Measurements from ENCODE around the gene CBFA2T2.

Gene CBFA2T2

DNA sequence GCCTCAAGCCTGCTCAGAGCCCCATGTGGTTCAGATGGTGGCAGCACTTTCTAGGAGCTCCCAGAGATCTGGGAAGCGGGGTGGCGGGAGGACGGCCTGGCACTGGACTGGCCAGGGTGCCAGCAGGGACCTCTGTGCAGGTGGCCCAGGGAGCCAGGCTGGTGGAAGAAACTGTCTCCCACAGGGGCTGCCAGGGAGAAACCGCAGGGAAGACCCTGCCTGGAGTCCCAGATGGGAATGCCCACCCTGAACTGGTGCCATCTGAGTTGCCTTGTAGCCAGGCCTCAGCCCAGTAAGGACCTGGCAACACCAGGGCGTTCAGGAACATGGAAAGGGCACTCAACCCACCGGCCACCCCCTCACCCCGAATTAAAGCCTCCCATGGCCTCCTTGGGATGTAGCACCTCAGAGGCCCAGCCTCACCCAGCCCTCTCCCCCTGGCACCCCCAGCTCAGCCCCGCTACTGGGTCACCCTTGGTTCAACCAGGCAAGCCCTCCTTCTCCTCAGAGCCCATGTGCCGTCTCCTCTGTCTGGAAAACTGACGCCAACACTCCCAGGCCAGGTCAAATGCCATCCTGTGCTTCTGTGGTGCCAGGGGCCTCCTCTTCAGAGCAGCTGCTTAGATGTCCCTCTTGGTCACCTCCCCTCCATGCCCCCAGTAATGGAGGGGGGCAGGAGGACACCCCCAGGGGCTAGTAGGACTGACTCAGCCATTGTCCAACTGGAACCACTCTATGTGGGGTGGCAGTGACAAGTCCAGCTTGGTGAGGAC lies 166.3 kb downstream of the CBFA2T2 start:
- no peak for FAIRE-seq

- FAIRE-seq: no peak
These were observed 167.1 kb downstream of the CBFA2T2 start for GRCh38 chr20:33656783-33657703.

DNA sequence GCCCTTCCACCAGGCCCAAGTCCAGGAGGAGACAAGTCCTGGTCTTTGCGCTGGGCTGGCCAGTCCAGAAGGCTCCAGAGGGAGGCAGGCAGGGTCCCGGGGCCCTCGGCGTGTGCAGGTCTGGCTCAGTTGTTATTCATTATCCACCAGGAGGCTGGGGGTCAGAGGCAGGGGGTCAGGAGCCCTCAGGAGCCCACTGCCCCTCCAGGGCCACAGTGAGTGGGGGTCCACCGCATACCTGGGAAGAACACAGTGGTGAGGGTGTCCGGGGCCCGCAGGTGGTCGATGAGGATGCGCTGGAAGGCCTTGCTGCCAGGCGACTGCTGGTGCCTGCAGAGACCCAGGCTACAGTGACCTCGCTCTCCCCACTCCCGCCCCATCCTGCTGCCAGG lies 167.8 kb downstream of the CBFA2T2 start:
- FAIRE-seq: no peak

- no peak for FAIRE-seq
These were observed 168.6 kb downstream of the CBFA2T2 start for GRCh38 chr20:33658510-33658909.

GRCh38 chr20:33658929-33659328 lies 169.0 kb downstream of the CBFA2T2 start:
- no peak for FAIRE-seq

DNA sequence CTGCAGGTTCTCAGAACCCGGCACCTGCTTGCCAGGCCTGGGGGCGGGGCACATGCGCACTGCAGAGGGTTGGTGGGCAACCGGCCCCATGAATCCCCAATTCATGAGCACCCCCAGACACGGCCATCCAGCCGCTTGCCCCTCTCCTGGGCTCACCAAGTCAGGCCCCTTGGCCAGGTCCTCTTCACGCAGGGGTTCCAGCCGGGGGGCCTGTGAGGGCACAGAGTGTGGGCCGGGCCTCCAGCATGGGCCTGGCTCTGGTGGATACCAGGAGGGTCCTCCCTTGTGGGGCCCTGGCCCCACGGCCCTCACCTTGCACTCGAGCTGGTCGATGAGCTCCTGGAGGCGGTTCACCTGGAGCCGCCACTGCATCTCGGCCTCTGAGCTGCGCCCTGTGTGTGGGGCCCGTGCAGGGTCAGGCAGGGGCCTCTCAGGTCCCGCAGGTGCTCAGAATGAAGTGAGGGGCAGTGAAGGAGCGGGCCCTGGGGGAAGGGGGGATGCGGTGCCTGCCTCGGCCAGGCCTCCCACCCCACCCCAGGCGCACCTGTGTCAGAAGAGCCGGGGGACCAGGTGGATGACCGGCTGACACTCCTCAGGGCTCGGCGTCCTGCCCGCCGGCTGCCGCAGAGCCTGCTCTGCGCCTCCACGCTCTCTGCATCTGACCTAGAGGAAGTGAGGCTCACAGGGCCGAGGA lies 169.6 kb downstream of the CBFA2T2 start:
- no peak for FAIRE-seq

DNA sequence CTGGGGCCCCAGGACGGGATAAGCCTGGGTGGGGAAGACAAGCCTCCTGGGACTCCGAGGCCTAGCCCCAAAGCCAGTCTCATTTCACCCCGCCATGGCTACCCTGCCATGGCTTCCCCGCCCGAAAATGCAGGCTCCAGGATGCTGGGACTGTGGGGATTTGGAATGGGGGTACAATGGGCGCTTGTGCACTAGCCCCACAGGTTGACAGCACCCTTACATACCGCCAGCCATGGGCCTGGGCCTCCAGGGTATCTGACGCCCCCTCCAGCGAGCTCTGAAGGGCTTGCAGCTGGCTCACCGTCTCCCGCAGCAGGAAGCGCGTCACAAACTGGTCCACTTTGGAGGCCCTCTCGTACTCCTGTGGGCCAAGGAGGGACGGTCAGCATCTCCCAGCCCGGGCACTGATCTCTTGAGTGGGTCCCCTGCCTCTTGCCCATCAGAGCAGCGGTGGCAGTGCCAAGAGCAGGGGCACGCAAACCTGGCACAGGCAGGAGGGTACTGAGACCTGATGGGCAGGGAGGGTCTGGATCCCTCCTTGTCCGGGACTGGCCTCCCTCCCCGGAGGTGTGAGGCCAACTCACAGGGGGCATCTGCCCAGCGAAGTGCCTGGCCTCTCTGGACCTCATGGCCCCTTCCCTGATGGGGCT lies 170.3 kb downstream of the CBFA2T2 start:
- no peak for FAIRE-seq

- FAIRE-seq: no peak
These were observed 170.8 kb downstream of the CBFA2T2 start for GRCh38 chr20:33660685-33661058.

- FAIRE-seq: no peak
These were observed 172.3 kb downstream of the CBFA2T2 start, which contains the start of gene C20orf144 for GRCh38 chr20:33662172-33662571. Gene C20orf144, plus strand, starts transcription at chr20:33662327. Its CDS starts 19 bp downstream, at chr20:33662346.

- FAIRE-seq: no peak
These were observed 173.5 kb downstream of the CBFA2T2 start for GRCh38 chr20:33663161-33664084.

DNA sequence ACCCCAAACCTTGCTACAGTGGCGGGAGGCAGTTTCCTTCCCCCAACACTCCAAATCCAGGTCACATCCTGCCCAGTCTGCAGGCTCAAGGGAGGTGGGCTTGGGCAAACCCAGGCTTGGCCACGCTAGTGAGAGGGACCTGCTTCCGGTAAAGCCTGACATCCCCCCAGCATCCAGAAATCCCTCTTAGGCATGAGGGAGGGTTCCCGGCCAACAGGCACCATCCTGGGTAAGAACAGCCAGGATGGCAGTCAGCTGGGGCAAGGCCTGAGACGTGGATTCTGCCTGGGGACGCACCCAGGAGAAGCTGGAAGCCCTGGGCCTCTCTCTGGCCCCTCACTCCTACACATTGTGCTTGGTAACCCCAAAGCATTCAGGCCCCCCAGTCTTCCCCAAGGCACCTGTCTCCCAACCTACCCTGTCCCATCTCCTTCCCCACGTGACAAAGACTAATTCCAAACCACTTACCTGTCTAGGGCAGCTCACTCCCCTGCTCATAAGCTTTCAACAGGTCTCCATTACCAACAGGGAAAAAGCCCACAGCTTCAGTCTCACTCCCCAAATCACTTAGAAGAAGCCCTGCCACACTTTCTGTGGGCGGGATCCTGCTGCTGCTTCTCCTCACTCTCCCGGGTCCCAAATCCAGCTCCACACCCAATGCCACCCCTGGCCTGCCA lies 174.3 kb downstream of the CBFA2T2 start:
- no peak for FAIRE-seq

DNA sequence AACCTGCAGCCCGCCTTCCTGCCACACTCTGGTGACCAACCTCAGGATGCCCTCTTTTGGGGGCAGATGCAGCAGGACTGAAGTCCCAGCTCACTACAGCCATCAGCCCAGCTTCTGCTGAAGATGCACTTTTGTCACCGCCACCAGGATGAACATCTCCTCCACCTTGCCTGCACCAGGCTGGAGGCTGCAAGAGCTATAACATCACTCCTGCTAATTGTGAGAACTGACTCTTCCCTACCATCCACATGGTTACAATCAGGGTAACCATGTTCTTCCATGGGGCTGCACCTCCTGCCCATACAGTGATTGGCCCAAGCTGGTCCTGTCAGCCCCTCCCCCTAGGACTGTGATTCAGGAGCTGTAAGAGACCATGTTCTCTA lies 174.9 kb downstream of the CBFA2T2 start:
- no peak for FAIRE-seq

DNA sequence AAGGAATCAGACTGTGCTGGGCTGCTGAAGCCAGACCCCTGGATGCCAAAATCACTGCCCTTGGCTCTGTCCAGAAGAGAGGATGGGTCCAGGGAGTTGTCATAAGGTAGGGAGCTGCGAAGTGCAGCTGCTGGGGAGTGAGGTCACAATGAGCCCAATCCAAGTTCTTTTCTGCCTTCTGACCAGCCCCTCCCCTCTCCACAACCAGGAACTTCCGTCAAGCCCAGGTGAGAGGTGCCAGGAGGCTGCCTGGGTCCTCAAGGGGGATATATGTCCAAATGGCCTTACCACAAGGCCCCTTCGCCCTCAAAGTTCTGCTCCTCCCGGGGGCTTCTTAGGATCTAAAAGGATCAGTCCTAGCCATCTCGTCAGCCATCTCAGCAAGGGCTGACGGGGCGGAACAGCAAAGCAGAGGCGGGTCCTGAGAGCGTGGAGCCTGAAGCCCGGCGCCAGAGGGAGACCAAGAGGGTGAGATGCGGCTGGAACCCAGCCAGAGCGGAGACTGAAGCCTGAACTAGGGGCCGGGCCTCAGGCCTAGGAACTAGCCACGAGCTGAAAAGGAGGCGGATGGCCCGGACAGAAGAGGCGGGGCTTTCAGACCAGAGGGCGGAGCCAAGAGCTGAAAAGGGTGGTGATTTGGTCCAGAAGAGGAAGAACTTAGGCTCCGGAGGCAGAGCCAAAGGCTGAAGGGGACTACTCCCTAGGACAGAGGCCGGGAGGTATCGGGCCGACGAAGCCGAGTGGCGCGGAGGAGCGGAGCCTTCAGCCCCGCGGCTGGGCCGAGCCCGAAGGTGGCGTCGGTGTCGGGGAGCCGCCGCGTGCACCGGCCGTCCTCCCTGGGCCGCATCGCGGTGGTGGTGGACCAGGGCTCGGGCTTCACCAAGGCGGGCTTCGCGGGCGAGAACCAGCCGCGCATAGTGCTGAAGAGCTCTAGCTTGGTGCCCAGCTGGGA lies 176.7 kb downstream of the CBFA2T2 start, which contains the start of gene ACTL10:
ACTL10 (plus strand) TSS at position 651 of the 952 bp plus-strand sequence. CDS start 555 bp downstream, outside the sequence.
- FAIRE-seq: no peak

- no peak for FAIRE-seq
These were observed 177.4 kb downstream of the CBFA2T2 start for GRCh38 chr20:33667245-33667675.

- FAIRE-seq: no peak
These were observed 178.0 kb downstream of the CBFA2T2 start for GRCh38 chr20:33667676-33668465.

- no peak for FAIRE-seq
These were observed 178.7 kb downstream of the CBFA2T2 start for GRCh38 chr20:33668466-33669155.

GRCh38 chr20:33669224-33669623 lies 179.3 kb downstream of the CBFA2T2 start:
- FAIRE-seq: no peak
